ENCODE data around the gene MGAT4B.

MGAT4B gene

DNA sequence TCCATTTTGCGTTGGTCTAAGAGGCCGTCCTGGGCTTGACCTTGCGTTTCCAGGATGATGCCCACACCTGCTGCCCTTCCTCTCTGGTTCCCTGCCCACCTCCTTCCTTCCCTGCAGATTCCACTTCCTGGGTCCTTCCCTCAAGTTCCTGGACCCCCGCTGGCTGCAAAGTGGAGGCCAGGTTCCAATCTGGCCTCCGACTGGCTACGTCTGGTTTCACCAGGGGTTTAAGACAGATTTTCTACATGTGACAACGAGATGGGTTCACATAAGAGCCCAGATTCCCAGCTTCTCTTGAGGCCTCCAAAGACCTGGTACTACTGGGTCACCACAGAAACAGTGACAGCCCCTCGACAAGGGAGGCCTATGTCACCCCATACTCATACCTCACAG lies 2.1 kb downstream of the MGAT4B start:
- intact Hi-C loops (cut with DNase I; ENCODE audit: low total_unique reads) = loop anchor here (5.0 kb wide), 1 partner anchor 53 kb away; the partner anchor contains the start of gene MRNIP
- peak overlapping the region; percentile 86 to 99 for H3K4me3 ChIP-seq

DNA sequence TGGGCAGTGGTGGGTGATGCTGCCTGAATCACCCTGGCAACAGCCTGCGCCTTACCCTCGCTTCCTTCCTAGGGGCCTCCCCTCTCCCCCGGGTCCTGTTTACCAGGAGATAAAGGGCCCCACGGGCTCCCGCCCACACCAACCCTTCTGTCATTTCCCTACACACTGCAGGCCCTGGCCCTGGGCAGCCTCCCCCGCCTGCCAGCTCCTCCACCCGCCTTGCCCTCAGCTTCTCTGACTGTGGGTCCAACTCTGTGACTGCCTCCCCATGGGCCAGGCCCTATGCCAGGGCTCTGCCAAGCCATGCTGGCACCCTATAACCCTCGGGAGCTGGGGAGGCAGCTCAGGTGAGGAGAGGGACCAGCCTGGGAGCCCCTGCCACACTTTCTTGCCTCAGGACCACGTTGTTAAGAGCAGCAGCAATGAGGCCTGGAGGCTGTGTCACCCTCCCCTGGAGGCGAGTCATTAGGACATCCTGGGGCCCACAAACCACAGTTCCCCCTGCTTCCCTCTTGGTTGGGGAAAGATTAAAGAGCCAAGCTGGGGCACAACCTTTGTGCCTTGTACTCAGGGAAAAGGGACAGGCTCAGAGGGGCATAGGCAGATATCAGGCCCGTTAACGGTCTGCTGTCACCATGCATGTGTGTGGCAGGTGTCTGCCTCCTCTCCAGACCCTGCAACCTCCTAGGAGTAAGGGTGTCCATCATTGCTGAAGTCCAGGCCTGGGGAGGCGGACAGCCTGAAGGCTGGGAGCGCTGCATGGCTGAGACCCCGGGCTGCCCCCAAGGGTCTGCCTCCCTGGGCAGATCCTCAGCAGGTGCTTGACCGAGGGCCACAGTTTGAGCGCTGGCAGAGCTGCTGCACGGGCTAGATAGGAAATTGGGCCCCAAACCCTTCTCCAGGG lies 2.8 kb downstream of the MGAT4B start:
- TF ChIP-seq CTCF (IDR thresholded peaks at IDR 0.05) = no peak
- intact Hi-C loops (cut with DNase I; ENCODE audit: low total_unique reads) = loop anchor here (5.0 kb wide), 1 partner anchor 53 kb away; the partner anchor contains the start of gene MRNIP
- Histone ChIP-seq H3K9me3 (no peaks in the 10 kb centered on the region), H3K4me1 (peaks cover 0 to 53% (median 45%) of the 10 kb centered on the region in 4 donors), H3K36me3 (peaks cover 22 to 28% (median 25%) of the 10 kb centered on the region in 3 donors), H3K27ac (no peak overlapping the region), H3K27me3 (no peaks in the 10 kb centered on the region), H3K4me3 (no peak overlapping the region)
- no peak for DNase-seq

More for the DNA sequence above, 2.1 kb downstream of the MGAT4B start:
- peaks cover 0 to 53% (median 45%) of the 10 kb centered on the region in 4 donors for H3K4me1 ChIP-seq
- H3K36me3 ChIP-seq = peaks cover 15 to 21% (median 19%) of the 10 kb centered on the region in 3 donors
- TF ChIP-seq CTCF (IDR thresholded peaks at IDR 0.05) = no peak
- H3K9me3 ChIP-seq = no peaks in the 10 kb centered on the region
- H3K27ac ChIP-seq = peak overlapping the region; percentile 94 to 96
- no peak for DNase-seq
- H3K27me3 ChIP-seq = no peaks in the 10 kb centered on the region

GRCh38 chr5:179802950-179803562 lies 3.6 kb downstream of the MGAT4B start:
- H3K4me3 ChIP-seq = no peak overlapping the region

DNA sequence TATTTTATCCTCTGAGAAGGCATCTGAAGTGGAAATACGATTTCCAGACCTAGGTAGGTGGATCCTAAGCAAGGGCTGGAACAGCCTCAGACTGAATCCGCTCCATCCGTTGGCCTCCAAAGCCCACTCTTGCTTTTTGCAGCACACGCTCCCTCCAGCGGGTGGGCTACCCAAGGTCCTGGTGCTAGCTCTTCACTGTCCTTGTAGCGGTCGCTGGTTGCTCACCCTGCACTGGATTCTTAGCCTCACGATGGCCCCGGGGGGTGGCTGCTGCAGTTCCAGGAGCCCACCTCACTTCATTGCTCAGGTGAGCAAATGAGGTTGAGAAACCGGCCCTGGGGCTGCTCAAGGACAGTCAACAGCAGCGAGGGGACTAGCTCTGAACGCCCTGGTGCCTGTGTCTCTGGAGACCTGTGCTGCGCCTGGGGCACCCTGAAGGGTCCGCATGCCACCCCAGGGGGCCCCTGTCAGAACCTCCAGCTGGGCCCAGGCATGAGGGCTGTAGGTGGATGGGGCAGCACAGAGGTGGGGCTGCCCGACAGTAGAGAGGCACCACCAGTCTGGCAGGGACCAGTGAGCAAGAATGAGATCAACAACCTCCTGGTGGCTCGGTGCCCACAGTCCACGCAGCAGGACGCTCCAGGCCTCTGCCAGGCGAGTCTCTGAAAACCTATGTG lies 4.3 kb downstream of the MGAT4B start:
- no peak overlapping the region for H3K27ac ChIP-seq
- H3K4me3 ChIP-seq = no peak overlapping the region
- DNase-seq = no peak
- TF ChIP-seq CTCF (IDR thresholded peaks at IDR 0.05) = no peak
- peaks cover 0 to 48% (median 37%) of the 10 kb centered on the region in 4 donors for H3K4me1 ChIP-seq
- no peaks in the 10 kb centered on the region for H3K27me3 ChIP-seq
- no peaks in the 10 kb centered on the region for H3K9me3 ChIP-seq
- peaks cover 35 to 43% (median 41%) of the 10 kb centered on the region in 3 donors for H3K36me3 ChIP-seq
- intact Hi-C loops (cut with DNase I; ENCODE audit: low total_unique reads) = loop anchor here (5.0 kb wide), 1 partner anchor 55 kb away; the partner anchor contains the start of gene MRNIP

More at GRCh38 chr5:179802950-179803562, 3.6 kb downstream of the MGAT4B start:
- no peaks in the 10 kb centered on the region for H3K9me3 ChIP-seq
- DNase-seq = no peak
- H3K27ac ChIP-seq = no peak overlapping the region
- peaks cover 30 to 36% (median 34%) of the 10 kb centered on the region in 3 donors for H3K36me3 ChIP-seq
- intact Hi-C loops (cut with DNase I; ENCODE audit: low total_unique reads) = loop anchor here (5.0 kb wide), 1 partner anchor 54 kb away; the partner anchor contains the start of gene MRNIP
- no peaks in the 10 kb centered on the region for H3K27me3 ChIP-seq
- TF ChIP-seq CTCF (IDR thresholded peaks at IDR 0.05) = no peak
- H3K4me1 ChIP-seq = peaks cover 0 to 53% (median 44%) of the 10 kb centered on the region in 4 donors
